H1 (cell line): Measurements from ENCODE around the gene ECI1. TPM values are rescaled to one million over a fixed set of nuclear protein-coding genes. Genes with fewer than 3 reads are reported as not detected.
"Not testable (repeated sequence)": the region's sequence is repeated elsewhere in the genome, so short reads cannot be mapped to it uniquely, and the experiment has no call there.

Experiments
- CTCF ChIA-PET: fragments of 300-600 bp; sonication (Branson Sonifier 250); formaldehyde crosslinking; loops from one replicate; lab custom pipeline; 2021; ENCODE audit not compliant: partially characterized antibody; lab: Charles Lee
- POLR2A ChIA-PET: fragments of 300-600 bp; sonication (Branson Sonifier 250); formaldehyde crosslinking; loops from one replicate; lab custom pipeline; 2021; ENCODE audit warnings: inconsistent platforms; ENCODE audit not compliant: partially characterized antibody; lab: Charles Lee
- DNase-seq, 2 experiments: peaks; one replicate each; pipeline versions ENCODE4 v3.0.0 to v3.0.0-alpha.2; 2010 to 2022; ENCODE audit warnings: low spot score in 2 of 2, low read depth in 1 of 2, mixed read lengths in 1 of 2
- FAIRE-seq: peaks from 2 replicates; lab custom pipeline; 2011; peaks lifted over from hg19 to GRCh38; lab: Jason Lieb, UNC
- H2AFZ ChIP-seq: 2 replicates; pipeline ENCODE4 v1.8.1; 2012; ENCODE audit warnings: low read length, inconsistent platforms
- H2AK5ac ChIP-seq: 2 replicates; pipeline ENCODE4 v1.6.1; 2013; ENCODE audit warnings: low read depth, low read length
- H2BK120ac ChIP-seq: replicated peaks from 2 replicates; pipeline ENCODE3; 2013; ENCODE audit warnings: low read depth, low read length, inconsistent platforms
- H2BK12ac ChIP-seq: 2 replicates; pipeline ENCODE4 v1.6.1; 2013; ENCODE audit warnings: low read depth, low read length
- H2BK15ac ChIP-seq: 2 replicates; pipeline ENCODE4 v1.6.1; 2013; ENCODE audit warnings: low read length
- H2BK20ac ChIP-seq: 2 replicates; pipeline ENCODE4 v1.6.1; 2013; ENCODE audit warnings: low read length
- H2BK5ac ChIP-seq: 2 replicates; pipeline ENCODE4 v1.6.1; 2013; ENCODE audit warnings: low read depth, low read length
- H3K14ac ChIP-seq: 2 replicates; pipeline ENCODE4 v1.6.1; 2013; ENCODE audit warnings: inconsistent platforms; ENCODE audit not compliant: insufficient read length
- H3K18ac ChIP-seq: 2 replicates; pipeline ENCODE4 v1.6.1; 2013; ENCODE audit warnings: low read length; ENCODE audit errors: extremely low read depth
- H3K23ac ChIP-seq: 2 replicates; pipeline ENCODE4 v1.6.1; 2013; ENCODE audit warnings: inconsistent platforms; ENCODE audit not compliant: insufficient read length
- H3K23me2 ChIP-seq: 2 replicates; pipeline ENCODE4 v1.6.1; 2013; ENCODE audit warnings: low read depth, low read length
- H3K27ac ChIP-seq: 2 replicates; pipeline ENCODE4 v1.6.1; 2011; ENCODE audit warnings: low read depth, low read length, inconsistent platforms
- H3K27me3 ChIP-seq, 4 experiments: replicated peaks in 1 of 4; 1 replicate in 1 of 4; 2 replicates in 3 of 4; pipeline versions ENCODE4 v1.6.1 to v1.8.1; 2011 to 2013; ENCODE audit warnings: low read length in 3 of 4, mild to moderate bottlenecking in 3 of 4, inconsistent platforms in 2 of 4, mixed read lengths in 2 of 4, moderate library complexity in 1 of 4; ENCODE audit not compliant: control insufficient read depth in 3 of 4, insufficient read depth in 3 of 4; ENCODE audit errors: extremely low read depth in 1 of 4
- H3K36me3 ChIP-seq, 4 experiments: 2 replicates each; pipeline versions ENCODE4 v1.6.1 to v1.8.1; 2011 to 2013; ENCODE audit warnings: mild to moderate bottlenecking in 4 of 4, low read length in 3 of 4, moderate library complexity in 2 of 4, control low read depth in 1 of 4, inconsistent platforms in 1 of 4; ENCODE audit not compliant: insufficient read depth in 4 of 4, control insufficient read depth in 2 of 4
- H3K4ac ChIP-seq: replicated peaks from 2 replicates; pipeline ENCODE3; 2013; ENCODE audit warnings: low read length, low read depth, mixed read lengths, inconsistent platforms; ENCODE audit not compliant: insufficient read length
- H3K4me1 ChIP-seq, 4 experiments: replicated peaks in 1 of 4; 1 replicate in 1 of 4; 2 replicates in 3 of 4; pipeline versions ENCODE4 v1.6.1 to v1.8.1; 2011 to 2013; ENCODE audit warnings: low read length in 3 of 4, inconsistent platforms in 2 of 4, mixed read lengths in 1 of 4; ENCODE audit not compliant: insufficient read depth in 4 of 4, control insufficient read depth in 3 of 4
- H3K4me2 ChIP-seq, 2 experiments: 2 replicates each; pipeline versions ENCODE4 v1.6.1 to v1.8.1; 2011 to 2013; ENCODE audit warnings: low read depth in 2 of 2, low read length in 2 of 2, control low read depth in 1 of 2, inconsistent platforms in 1 of 2, mild to moderate bottlenecking in 1 of 2; ENCODE audit not compliant: insufficient read depth in 1 of 2
- H3K4me3 ChIP-seq, 4 experiments: fragments of 200-600, 300-600 bp in 1 of 4; sonication (generic), shearing (Covaris generic), sonication (Bioruptor Twin) in 1 of 4; 2 replicates each; pipeline versions ENCODE4 v1.5.1 to v1.8.1; 2011 to 2016; ENCODE audit warnings: low read length in 4 of 4, low read depth in 3 of 4, control low read depth in 2 of 4, inconsistent platforms in 2 of 4, mild to moderate bottlenecking in 2 of 4, mixed read lengths in 1 of 4, moderate library complexity in 1 of 4; ENCODE audit not compliant: insufficient read depth in 2 of 4; ENCODE audit errors: extremely low read depth in 1 of 4
- H3K56ac ChIP-seq: replicated peaks from 2 replicates; pipeline ENCODE3; 2013; ENCODE audit warnings: low read depth, mild to moderate bottlenecking, mixed read lengths, low read length, inconsistent platforms; ENCODE audit not compliant: insufficient read length
- H3K79me1 ChIP-seq: 2 replicates; pipeline ENCODE4 v1.6.1; 2013; ENCODE audit warnings: low read depth, low read length, control low read depth
- H3K79me2 ChIP-seq, 2 experiments: 2 replicates each; pipeline versions ENCODE4 v1.6.1 to v1.8.1; 2012 to 2013; ENCODE audit warnings: low read length in 2 of 2, mild to moderate bottlenecking in 2 of 2, inconsistent platforms in 1 of 2; ENCODE audit not compliant: insufficient read depth in 2 of 2, control insufficient read depth in 1 of 2
- H3K9ac ChIP-seq, 4 experiments: replicated peaks in 1 of 4; 1 replicate in 1 of 4; 2 replicates in 3 of 4; pipeline versions ENCODE4 v1.6.1 to v1.8.1; 2011 to 2013; ENCODE audit warnings: low read depth in 3 of 4, low read length in 3 of 4, control low read depth in 2 of 4, mild to moderate bottlenecking in 2 of 4, moderate library complexity in 2 of 4, inconsistent platforms in 1 of 4; ENCODE audit errors: extremely low read depth in 1 of 4
- H3K9me3 ChIP-seq, 2 experiments: 2 replicates each; pipeline versions ENCODE4 v1.6.1 to v1.8.1; 2012 to 2013; ENCODE audit warnings: mild to moderate bottlenecking in 2 of 2, moderate library complexity in 2 of 2, control low read depth in 1 of 2, inconsistent platforms in 1 of 2, low read depth in 1 of 2, low read length in 1 of 2, mixed read lengths in 1 of 2; ENCODE audit not compliant: insufficient read depth in 2 of 2
- H4K20me1 ChIP-seq, 2 experiments: replicated peaks in 1 of 2; 2 replicates each; pipeline versions ENCODE3 to v1.8.1; 2011 to 2013; ENCODE audit warnings: inconsistent platforms in 2 of 2, low read length in 2 of 2, mild to moderate bottlenecking in 1 of 2; ENCODE audit not compliant: insufficient read depth in 2 of 2, control insufficient read depth in 1 of 2
- H4K5ac ChIP-seq: 2 replicates; pipeline ENCODE4 v1.6.1; 2013; ENCODE audit warnings: low read length, low read depth, mixed read lengths, inconsistent platforms; ENCODE audit not compliant: insufficient read length
- H4K8ac ChIP-seq: 2 replicates; pipeline ENCODE4 v1.8.0; 2013; ENCODE audit warnings: mild to moderate bottlenecking, moderate library complexity, low read length, inconsistent platforms; ENCODE audit not compliant: insufficient read depth; ENCODE audit errors: extremely low read depth
- H4K91ac ChIP-seq: replicated peaks from 2 replicates; pipeline ENCODE3; 2013; ENCODE audit warnings: low read length, mixed read lengths, inconsistent platforms; ENCODE audit not compliant: insufficient read length
- WGBS, 2 experiments: shearing (Covaris generic) in 1 of 2; methylation state at CpG; one replicate each; pipeline versions ENCODE4 v1.1.6 to v1.1.7; 2013 to 2015; ENCODE audit warnings: low lambda C conversion rate in 2 of 2, mixed read lengths in 2 of 2, inconsistent platforms in 1 of 2, low coverage in 1 of 2, missing lambda C conversion rate in 1 of 2; ENCODE audit not compliant: insufficient replicate concordance in 2 of 2, insufficient coverage in 1 of 2, insufficient read length in 1 of 2; ENCODE audit errors: extremely low coverage in 1 of 2, missing lambda C conversion rate in 1 of 2; 5-methylcytosine and 5-hydroxymethylcytosine counted together
- polyA plus RNA-seq, 7 experiments: library from polyadenylated mRNA; depleted of rRNA in 3 of 7; stranded (reverse) in 5 of 7; unstranded in 2 of 7; fragments of >200 nt in 5 of 7; fragments of 200-250 nt in 2 of 7; gene quantifications; 1 replicate in 5 of 7; 2 replicates in 1 of 7; 4 replicates in 1 of 7; pipeline versions ENCODE4 v1.2.1 to v1.2.3, GENCODE V29; 2011 to 2013; ENCODE audit warnings: missing spikeins in 2 of 7, mixed read lengths in 2 of 7
- total RNA-seq: library from RNA; stranded (reverse); fragmentation: NEBNext Ultra II Directional; extraction: Animal tissue kit (Norgen Biotek cat#: 25700); gene quantifications from 2 replicates; pipeline ENCODE4 v1.2.1, GENCODE V29; 2021

Gene ECI1
- total and polyA plus RNA-seq, 2 of the 8 experiments (the other 6 are each of a cell fraction or from before 2014, with no cell fraction given): 79.5 to 151 TPM

DNA sequence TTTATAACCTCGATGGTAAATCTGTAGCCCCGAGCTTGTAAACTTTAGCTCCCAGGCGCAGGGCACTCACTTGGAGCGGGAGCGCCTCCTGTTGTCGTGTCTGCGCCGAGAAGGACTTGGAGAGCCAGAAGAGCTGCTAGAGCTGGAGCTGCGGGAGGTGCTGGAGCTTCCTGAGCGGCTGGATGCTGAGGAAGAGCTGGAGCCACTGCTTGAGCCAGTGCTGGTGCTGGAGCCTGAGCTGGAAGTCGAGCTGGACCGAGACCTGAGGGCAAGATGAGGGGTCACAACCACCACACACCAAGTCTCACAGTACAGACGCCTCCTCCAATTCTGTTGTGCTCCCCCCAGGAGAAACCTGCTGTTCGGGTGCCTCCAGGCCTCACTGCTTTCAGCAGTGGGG, 11.6 kb upstream of the ECI1 start:
- not testable (repeated sequence) for H3K4me3 ChIP-seq, DNase-seq, H3K23ac ChIP-seq, H3K14ac ChIP-seq, H3K4ac ChIP-seq, H2AK5ac ChIP-seq, H2BK20ac ChIP-seq, H3K18ac ChIP-seq, H3K27me3 ChIP-seq, H3K9me3 ChIP-seq, H4K8ac ChIP-seq, H3K79me1 ChIP-seq, H3K23me2 ChIP-seq, H2BK12ac ChIP-seq, H4K91ac ChIP-seq, FAIRE-seq, H2BK15ac ChIP-seq, H2AFZ ChIP-seq, H2BK120ac ChIP-seq, H2BK5ac ChIP-seq, H3K27ac ChIP-seq, H4K5ac ChIP-seq, H3K56ac ChIP-seq, H3K4me2 ChIP-seq, H3K4me1 ChIP-seq, H3K9ac ChIP-seq
- Histone ChIP-seq H4K20me1 (peaks cover 24 to 36% of the 10 kb centered on the region in 2 experiments), H3K36me3 (peaks cover 33 to 63% (median 47%) of the 10 kb centered on the region in 4 experiments), H3K79me2 (peaks cover 48 to 77% of the 10 kb centered on the region in 2 experiments)
- CTCF ChIA-PET: interaction anchor here (0.7 to 3.6 kb wide), 7 partner anchors 8 to 80 kb away, joined by 3 to 13 read pairs (median 4); partner anchors contain the start of gene ECI1
- 93% methylated on average over 14 of the region's 14 CpGs; no CpG with 5 or more reads in 1 of the 2 experiments for WGBS, 2 experiments
- POLR2A ChIA-PET: interaction anchor here (0.6 to 13.7 kb wide), 17 partner anchors 8 to 269 kb away, joined by 3 to 228 read pairs (median 3); partner anchors contain the start of genes BRICD5 and ECI1
